Spleen (tissue), 11 donors: ENCODE data around the gene CNFN. TPM values are rescaled to one million over a fixed set of nuclear protein-coding genes. Genes with fewer than 3 reads are reported as not detected.

ENCODE experiments used
- DNase-seq: peaks from one replicate; pipeline ENCODE4 v3.0.0-alpha.2; 2020
- H3K27ac ChIP-seq, 8 donors: fragments of 200-600 bp; sonication (generic) in 7 of 8; 1 replicate in 4 of 8; 2 replicates in 4 of 8; pipeline versions ENCODE4 v1.5.0 to v1.8.0; 2016 to 2021; ENCODE audit warnings: inconsistent platforms in 4 of 8, mild to moderate bottlenecking in 4 of 8, moderate library complexity in 1 of 8
- H3K27me3 ChIP-seq, 7 donors: fragments of 200-600 bp; sonication (generic) in 6 of 7; replicated peaks in 1 of 7; 1 replicate in 4 of 7; 2 replicates in 3 of 7; pipeline versions ENCODE4 v1.5.0 to v1.8.0; 2016 to 2021; ENCODE audit warnings: inconsistent platforms in 3 of 7, mild to moderate bottlenecking in 1 of 7
- H3K36me3 ChIP-seq, 6 donors: fragments of 200-600 bp; sonication (generic) in 5 of 6; 1 replicate in 4 of 6; 2 replicates in 2 of 6; pipeline versions ENCODE4 v1.5.0 to v1.8.0; 2016 to 2021; ENCODE audit warnings: inconsistent platforms in 2 of 6
- H3K4me1 ChIP-seq, 6 donors: fragments of 200-600 bp; sonication (generic) in 5 of 6; 1 replicate in 3 of 6; 2 replicates in 3 of 6; pipeline versions ENCODE4 v1.5.0 to v1.8.0; 2016 to 2021; ENCODE audit warnings: inconsistent platforms in 3 of 6
- H3K4me3 ChIP-seq, 8 donors: fragments of 200-600 bp; sonication (generic) in 7 of 8; 1 replicate in 4 of 8; 2 replicates in 4 of 8; pipeline versions ENCODE4 v1.5.0 to v1.8.0; 2016 to 2021; ENCODE audit warnings: inconsistent platforms in 4 of 8, mild to moderate bottlenecking in 4 of 8, moderate library complexity in 2 of 8
- H3K9me3 ChIP-seq, 8 donors: fragments of 200-600 bp; sonication (generic) in 7 of 8; 1 replicate in 4 of 8; 2 replicates in 4 of 8; pipeline versions ENCODE4 v1.5.0 to v1.8.0; 2016 to 2021; ENCODE audit warnings: inconsistent platforms in 4 of 8
- POLR2A ChIP-seq, 3 donors: fragments of 450-650 bp; IDR thresholded peaks; one replicate each; pipeline ENCODE4 v1.5.1; 2017; ENCODE audit warnings: antibody characterized with exemption in 3 of 3, mild to moderate bottlenecking in 1 of 3
- POLR2AphosphoS5 ChIP-seq, 3 donors: sonication (generic); formaldehyde crosslinking; IDR thresholded peaks; one replicate each; pipeline ENCODE4 v1.5.1; 2017; ENCODE audit warnings: antibody characterized with exemption in 3 of 3
- WGBS, 5 donors: extraction: QIAGEN DNeasy Blood & Tissue Kit in 3 of 5; methylation state at CpG; one replicate each; pipeline versions ENCODE4 v1.1.5 to v1.1.7; 2013 to 2018; 5-methylcytosine and 5-hydroxymethylcytosine counted together
- intact Hi-C: fragments of 100-400 bp; cut with DNase I; formaldehyde crosslinking; loops from one replicate; pipeline ENCODE4 v1.15.0; 2023; ENCODE audit warnings: low total_unique reads
- polyA plus RNA-seq, 3 donors: library from polyadenylated mRNA; stranded (reverse); fragments of 200-250 nt; gene quantifications; one replicate each; pipeline ENCODE4 v1.2.1, GENCODE V29; 2013
- total RNA-seq, 7 donors: library from RNA; depleted of rRNA in 3 of 7; stranded (reverse); fragments of >200 nt in 3 of 7; fragmentation: NEBNext Ultra II Directional in 4 of 7; extraction: Animal tissue kit (Norgen Biotek cat#: 25700) in 4 of 7; gene quantifications; one replicate each; pipeline versions ENCODE4 v1.1.0 to v1.2.1, GENCODE V29; 2016 to 2021
- TF ChIP-seq, protein P1 (sequence below), 11 experiments: fragments of 200-600 bp in 7 of 11; fragments of 450-650 bp in 4 of 11; sonication (generic) in 4 of 11; IDR thresholded peaks in 8 of 11; conservative IDR thresholded peaks in 3 of 11; 1 replicate in 7 of 11; 2 replicates in 4 of 11; pipeline versions ENCODE4 v1.4.0 to v1.8.0; 2016 to 2021; ENCODE audit warnings: antibody characterized with exemption in 11 of 11, inconsistent platforms in 4 of 11, mild to moderate bottlenecking in 1 of 11
- donor health status: healthy with polysubstance abuse.
- donor health status: DM: no; HTN: no; CAD: no; lungs with moderate emphysema.
- donor health status: DM: no; HTN: no; CAD: no.
- donor health status: Bipolar disorder and iron deficiency.
- donor health status: healthy.
- donor health status: DM: no; HTN: no; CAD: no.
- donor health status: DM: yes; HTN: yes; CAD: no.

The CNFN gene
- total and polyA plus RNA-seq, 10 donors = 0.80 to 16.8 (median 2.7) TPM; not detected in 2

DNA sequence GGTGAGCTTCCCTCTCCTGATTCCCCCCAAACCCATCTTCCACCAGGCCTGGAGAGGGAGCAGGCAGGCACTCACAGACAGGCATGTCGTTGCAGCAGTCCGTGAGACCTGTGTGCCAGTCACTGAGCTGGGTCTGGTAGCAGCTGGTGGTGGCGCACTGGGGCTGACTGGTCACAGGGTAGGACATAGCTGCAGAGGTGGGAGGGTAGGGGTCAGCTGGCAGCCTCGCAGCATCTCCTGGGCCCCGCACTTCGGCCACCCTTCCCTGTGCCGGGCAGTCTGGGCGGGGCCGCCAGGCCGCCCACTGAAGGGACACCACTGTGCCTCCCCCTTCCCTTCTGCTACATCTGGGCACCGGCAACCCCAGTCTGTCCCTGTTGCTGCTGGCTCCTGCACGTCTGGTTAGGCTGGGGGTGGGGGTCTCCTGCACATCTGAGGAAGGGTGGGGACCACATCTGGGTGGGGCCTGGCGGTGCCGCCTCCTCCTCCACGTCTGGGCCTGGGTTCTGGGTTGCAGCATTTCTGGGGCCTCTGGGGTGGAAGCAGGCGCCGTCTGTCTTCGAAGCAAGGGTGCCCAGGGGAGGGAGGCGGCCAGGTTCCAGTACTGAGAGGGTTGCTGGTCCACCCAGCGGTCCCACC is 1.1 kb downstream of the CNFN start:
- Histone ChIP-seq H3K4me3 (no peak overlapping the region), H3K27ac (no peak overlapping the region), H3K9me3 (no peaks in the 10 kb centered on the region), H3K4me1 (peaks cover 4 to 15% (median 12%) of the 10 kb centered on the region in 6 donors), H3K27me3 (peaks cover 0 to 71% (median 17%) of the 10 kb centered on the region in 7 donors), H3K36me3 (no peaks in the 10 kb centered on the region)
- WGBS, 5 donors = 76 to 80% (median 78%) methylated on average over 16 to 20 of the region's 20 CpGs
- no peak for DNase-seq
- intact Hi-C loops = no loop called here
- TF ChIP-seq, protein P1, sequence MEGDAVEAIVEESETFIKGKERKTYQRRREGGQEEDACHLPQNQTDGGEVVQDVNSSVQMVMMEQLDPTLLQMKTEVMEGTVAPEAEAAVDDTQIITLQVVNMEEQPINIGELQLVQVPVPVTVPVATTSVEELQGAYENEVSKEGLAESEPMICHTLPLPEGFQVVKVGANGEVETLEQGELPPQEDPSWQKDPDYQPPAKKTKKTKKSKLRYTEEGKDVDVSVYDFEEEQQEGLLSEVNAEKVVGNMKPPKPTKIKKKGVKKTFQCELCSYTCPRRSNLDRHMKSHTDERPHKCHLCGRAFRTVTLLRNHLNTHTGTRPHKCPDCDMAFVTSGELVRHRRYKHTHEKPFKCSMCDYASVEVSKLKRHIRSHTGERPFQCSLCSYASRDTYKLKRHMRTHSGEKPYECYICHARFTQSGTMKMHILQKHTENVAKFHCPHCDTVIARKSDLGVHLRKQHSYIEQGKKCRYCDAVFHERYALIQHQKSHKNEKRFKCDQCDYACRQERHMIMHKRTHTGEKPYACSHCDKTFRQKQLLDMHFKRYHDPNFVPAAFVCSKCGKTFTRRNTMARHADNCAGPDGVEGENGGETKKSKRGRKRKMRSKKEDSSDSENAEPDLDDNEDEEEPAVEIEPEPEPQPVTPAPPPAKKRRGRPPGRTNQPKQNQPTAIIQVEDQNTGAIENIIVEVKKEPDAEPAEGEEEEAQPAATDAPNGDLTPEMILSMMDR (IDR thresholded peaks at IDR 0.05 in 8 of 11, conservative IDR thresholded peaks at IDR 0.05 in 3 of 11) = no peak
- TF ChIP-seq POLR2A (IDR thresholded peaks at IDR 0.05) (no peak), POLR2AphosphoS5 (IDR thresholded peaks at IDR 0.05) (no peak)

DNA sequence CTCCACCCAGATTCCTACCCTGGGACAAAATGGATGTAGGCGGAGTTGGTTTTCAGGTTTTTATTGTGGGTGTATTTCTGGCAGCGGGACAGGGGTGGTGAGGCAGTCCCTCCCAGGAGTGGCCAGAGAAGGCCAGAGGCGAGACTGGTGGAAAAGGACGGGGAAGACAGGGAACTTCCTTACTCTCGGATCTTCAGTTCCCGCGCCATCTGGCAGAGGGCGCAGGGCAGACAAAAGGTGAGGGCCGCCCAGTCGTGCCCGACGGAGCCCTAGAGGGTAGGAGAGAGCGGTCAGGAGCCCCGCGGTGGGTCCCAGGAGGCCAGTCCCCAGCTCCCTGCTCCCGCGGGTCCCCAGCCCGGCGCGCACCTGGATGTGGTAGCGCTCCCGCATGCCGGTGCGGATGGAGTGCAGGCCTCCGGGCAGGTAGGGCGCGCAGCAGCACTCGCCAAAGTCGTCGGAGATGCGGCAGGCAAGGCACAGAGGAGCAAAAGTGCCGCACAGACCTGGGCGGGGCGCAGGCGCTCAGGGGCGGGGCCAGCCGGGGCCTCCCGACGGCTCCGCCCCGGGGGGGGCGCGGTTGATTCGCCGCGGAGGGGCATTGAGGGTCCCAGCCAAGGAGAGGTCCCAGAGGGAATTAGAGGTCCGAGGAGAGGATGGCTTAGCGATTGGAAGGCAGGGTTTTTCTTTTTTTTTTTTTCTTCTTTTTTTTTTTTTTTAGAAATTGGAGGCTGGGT is 3.0 kb downstream of the CNFN start:
- H3K27me3 ChIP-seq = peaks cover 0 to 88% (median 17%) of the 10 kb centered on the region in 7 donors
- peak; percentile 91 for DNase-seq
- H3K4me3 ChIP-seq = peak overlapping the region; percentile 38 to 76 (median 48)
- H3K36me3 ChIP-seq = no peaks in the 10 kb centered on the region
- intact Hi-C loops = no loop called here
- peak overlapping the region; percentile 29 to 85 (median 63) for H3K27ac ChIP-seq
- H3K9me3 ChIP-seq = no peaks in the 10 kb centered on the region
- TF ChIP-seq POLR2A (IDR thresholded peaks at IDR 0.05) = no peak
- TF ChIP-seq, protein P1 (IDR thresholded peaks at IDR 0.05 in 8 of 11, conservative IDR thresholded peaks at IDR 0.05 in 3 of 11) = peak in 9 of 11 experiments; percentile 27 to 68 (median 57)
- peak; percentile 71 to 81 (median 77) for TF ChIP-seq POLR2AphosphoS5 (IDR thresholded peaks at IDR 0.05)
- WGBS, 5 donors = 3 to 6% (median 3%) methylated on average over 37 to 48 of the region's 48 CpGs
- peaks cover 4 to 15% (median 12%) of the 10 kb centered on the region in 6 donors for H3K4me1 ChIP-seq

DNA sequence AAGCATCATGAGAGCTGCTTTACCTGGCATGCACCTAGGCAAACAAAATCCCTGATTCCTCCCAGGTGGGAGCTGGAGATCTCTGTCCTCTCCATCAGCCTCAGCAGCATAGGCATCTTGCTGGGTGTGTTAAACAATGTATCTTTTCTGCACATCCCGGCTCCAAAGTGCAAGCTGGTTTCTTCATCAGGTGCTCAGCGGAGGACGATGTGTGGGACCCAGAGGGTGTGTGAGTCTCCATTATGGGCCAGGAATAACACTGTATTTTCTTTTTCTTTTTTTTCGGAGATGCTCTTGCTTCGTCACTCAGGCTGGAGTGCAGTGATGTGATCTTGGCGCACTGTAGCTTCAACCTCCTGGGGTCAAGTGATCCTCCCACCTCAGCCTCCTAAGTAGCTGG is 9.9 kb downstream of the CNFN start:
- no peaks in the 10 kb centered on the region for H3K4me1 ChIP-seq
- DNase-seq = no peak
- H3K27ac ChIP-seq = no peak overlapping the region
- TF ChIP-seq, protein P1 (IDR thresholded peaks at IDR 0.05 in 8 of 11, conservative IDR thresholded peaks at IDR 0.05 in 3 of 11) = no peak
- TF ChIP-seq POLR2AphosphoS5 (IDR thresholded peaks at IDR 0.05) (no peak), POLR2A (IDR thresholded peaks at IDR 0.05) (no peak)
- no peaks in the 10 kb centered on the region for H3K9me3 ChIP-seq
- WGBS, 5 donors = 82 to 89% (median 82%) methylated on average over 6 of the region's 6 CpGs
- peaks cover 0 to 18% (median 10%) of the 10 kb centered on the region in 6 donors for H3K36me3 ChIP-seq
- H3K4me3 ChIP-seq = no peak overlapping the region
- intact Hi-C loops = no loop called here
- peaks cover 0 to 49% (median 0%) of the 10 kb centered on the region in 7 donors for H3K27me3 ChIP-seq
